Skeletal muscle satellite cell (primary cell): ENCODE data around the gene PGC.

Experiments
- H3K27me3 ChIP-seq: 2 replicates; pipeline ENCODE4 v1.7.0; 2013; ENCODE audit warnings: low read length; ENCODE audit not compliant: control insufficient read depth, insufficient read depth
- H3K36me3 ChIP-seq: 2 replicates; pipeline ENCODE4 v1.7.0; 2013; ENCODE audit warnings: mild to moderate bottlenecking, control low read depth, low read length; ENCODE audit not compliant: insufficient read depth
- H3K4me1 ChIP-seq: 2 replicates; pipeline ENCODE4 v1.7.0; 2013; ENCODE audit warnings: low read length; ENCODE audit not compliant: control insufficient read depth, insufficient read depth
- H3K4me2 ChIP-seq: 2 replicates; pipeline ENCODE4 v1.7.0; 2013; ENCODE audit warnings: mild to moderate bottlenecking, low read length
- H3K4me3 ChIP-seq: 2 replicates; pipeline ENCODE4 v1.7.0; 2013; ENCODE audit warnings: low read length
- H3K9ac ChIP-seq: 2 replicates; pipeline ENCODE4 v1.7.0; 2013; ENCODE audit warnings: mild to moderate bottlenecking, low read depth, low read length, moderate library complexity
- H3K9me3 ChIP-seq: replicated peaks from 2 replicates; pipeline ENCODE4 v1.7.0; 2013; ENCODE audit warnings: mild to moderate bottlenecking, control low read depth, low read length

The PGC gene

DNA sequence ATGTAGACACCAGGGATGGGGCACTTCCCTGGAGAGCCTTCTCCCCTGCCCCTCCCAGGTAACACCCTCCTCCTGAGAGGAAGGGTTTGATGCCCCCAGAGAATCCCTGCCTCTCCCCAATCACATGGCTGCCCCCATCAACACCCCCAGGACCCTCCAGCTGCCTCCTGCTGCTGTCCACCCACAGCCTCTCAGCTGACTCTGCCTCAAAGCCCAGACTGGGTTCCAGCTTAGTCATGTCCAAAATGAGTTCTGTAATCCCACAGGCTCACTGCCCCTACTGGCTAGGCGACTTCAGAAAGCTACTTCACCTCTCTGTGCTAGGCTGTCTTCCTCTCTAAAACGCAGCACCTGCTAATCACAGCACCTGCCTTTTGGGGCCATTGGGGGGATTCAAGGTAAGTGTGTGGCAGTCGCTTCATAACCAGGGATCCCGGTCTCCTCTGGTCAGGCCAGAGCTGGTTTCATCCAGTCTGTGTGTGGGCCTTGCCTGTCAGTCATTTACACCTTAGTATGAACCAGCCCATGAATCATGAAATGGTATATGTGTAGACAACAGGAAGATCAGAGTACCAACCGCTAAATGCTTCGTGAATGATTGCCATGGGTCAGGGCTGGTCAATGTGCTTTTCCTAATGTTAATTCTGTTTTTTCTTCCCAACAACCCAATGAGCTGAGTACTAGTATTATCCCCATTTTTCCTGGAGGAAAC is 52.2 kb downstream of the PGC start:
- Histone ChIP-seq H3K27me3 (peaks cover 5% of the 10 kb centered on the region), H3K9ac (no peak overlapping the region), H3K9me3 (no peaks in the 10 kb centered on the region), H3K4me2 (no peak overlapping the region), H3K4me3 (no peak overlapping the region), H3K4me1 (peaks cover 25% of the 10 kb centered on the region), H3K36me3 (no peaks in the 10 kb centered on the region)

DNA sequence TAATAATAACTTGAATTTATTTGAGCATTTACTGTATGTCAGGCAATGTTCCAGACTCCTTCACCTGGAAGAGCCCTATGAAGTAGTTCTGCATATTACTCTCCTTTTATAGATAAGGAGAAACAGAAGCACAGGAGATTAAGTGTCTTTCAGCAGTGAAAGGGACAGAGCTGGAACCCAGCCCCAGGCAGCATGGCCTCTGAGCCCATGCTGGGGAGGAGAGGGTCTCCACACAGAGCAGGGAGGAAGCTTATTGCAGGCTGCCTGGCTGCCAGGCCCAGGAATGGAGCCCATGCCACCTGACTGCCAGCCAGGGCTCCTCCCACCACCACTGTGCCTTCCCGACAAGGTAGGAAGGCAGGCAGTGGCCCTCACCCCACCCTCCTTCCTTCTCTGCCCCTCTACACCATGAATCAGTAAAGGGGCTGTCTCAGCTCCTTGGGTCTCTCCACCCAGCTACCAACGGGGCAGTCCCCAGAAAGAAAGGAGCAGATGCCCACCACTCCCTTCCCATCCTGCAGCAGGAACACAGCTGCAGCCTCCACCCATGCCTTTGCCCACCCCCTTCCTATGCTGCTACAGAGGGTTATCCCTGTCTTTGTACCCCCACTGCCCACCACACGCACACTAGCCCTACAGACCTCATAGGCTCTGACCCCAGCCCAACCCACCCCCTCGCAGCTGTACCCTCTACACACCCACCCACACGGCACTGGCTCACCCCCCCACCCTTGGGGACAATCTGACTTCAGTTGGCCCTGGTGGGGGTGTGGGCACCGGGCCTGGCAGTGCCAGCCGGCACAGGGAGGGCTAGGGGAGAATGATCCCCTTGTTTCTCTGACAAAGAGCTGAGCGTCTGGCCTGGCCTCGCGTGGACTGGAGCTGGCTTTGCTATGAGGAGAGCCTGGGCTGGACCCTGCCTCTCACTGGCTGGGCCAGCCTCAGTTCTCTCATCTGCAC is 53.6 kb downstream of the PGC start:
- Histone ChIP-seq H3K9me3 (no peaks in the 10 kb centered on the region), H3K36me3 (no peaks in the 10 kb centered on the region), H3K9ac (no peak overlapping the region)

DNA sequence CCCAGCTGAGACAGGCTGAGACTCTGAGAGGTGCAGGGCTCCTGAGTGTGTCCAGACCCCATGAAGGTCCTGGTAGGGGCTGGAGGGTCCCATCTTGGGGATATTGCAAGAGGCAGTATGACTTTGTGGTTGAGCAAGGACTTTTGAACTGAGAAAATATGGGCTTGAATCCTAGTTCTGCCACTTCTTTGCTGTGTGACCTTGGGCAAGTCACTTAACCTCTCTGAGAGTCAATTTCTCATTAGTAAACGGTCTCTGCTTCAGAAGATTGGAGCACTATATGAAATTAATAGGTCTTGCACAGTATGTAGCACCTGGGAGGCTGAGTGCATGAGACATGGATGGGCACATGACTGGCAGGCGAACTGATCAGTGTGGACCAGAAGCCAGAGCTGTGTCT is 54.5 kb downstream of the PGC start:
- no peaks in the 10 kb centered on the region for H3K36me3 ChIP-seq
- peaks cover 5% of the 10 kb centered on the region for H3K27me3 ChIP-seq
- peaks cover 19% of the 10 kb centered on the region for H3K4me1 ChIP-seq
- H3K4me3 ChIP-seq = no peak overlapping the region
- H3K9ac ChIP-seq = no peak overlapping the region
- H3K4me2 ChIP-seq = no peak overlapping the region
- H3K9me3 ChIP-seq = no peaks in the 10 kb centered on the region

More for the DNA sequence above, 53.6 kb downstream of the PGC start:
- H3K27me3 ChIP-seq = peaks cover 5% of the 10 kb centered on the region
- H3K4me3 ChIP-seq = no peak overlapping the region
- H3K4me2 ChIP-seq = no peak overlapping the region
- H3K4me1 ChIP-seq = peaks cover 27% of the 10 kb centered on the region

DNA sequence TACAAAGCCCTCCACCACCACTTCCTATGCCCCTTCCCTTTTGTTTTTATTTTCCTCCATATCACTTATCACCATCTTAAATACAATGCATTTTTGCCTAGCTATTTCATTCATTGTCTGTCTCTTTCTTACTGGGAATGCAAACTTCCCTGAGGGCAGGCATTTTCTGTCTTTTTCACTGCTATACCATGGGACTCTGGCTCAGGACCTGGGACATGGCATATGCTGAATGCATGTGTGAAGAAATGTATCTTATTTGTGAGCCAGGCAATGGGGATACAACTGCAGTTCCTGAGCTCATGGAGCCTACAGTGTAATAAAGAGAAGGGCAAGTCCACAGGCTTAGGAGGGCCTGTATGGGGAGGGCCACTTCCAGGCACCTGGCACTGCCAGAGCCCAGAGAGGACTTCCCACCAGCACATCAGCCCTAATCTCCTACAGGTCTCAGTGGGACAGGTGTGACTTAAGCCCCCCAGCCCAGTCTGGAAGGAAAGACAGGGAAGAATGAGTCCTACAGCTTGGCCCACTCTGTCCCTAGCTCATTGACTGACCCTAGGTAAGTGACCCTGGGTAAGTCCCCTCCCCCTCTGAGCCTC is 55.0 kb downstream of the PGC start:
- Histone ChIP-seq H3K4me3 (no peak overlapping the region), H3K4me1 (peaks cover 13% of the 10 kb centered on the region), H3K36me3 (no peaks in the 10 kb centered on the region), H3K9ac (no peak overlapping the region), H3K4me2 (no peak overlapping the region), H3K27me3 (peaks cover 5% of the 10 kb centered on the region), H3K9me3 (no peaks in the 10 kb centered on the region)

DNA sequence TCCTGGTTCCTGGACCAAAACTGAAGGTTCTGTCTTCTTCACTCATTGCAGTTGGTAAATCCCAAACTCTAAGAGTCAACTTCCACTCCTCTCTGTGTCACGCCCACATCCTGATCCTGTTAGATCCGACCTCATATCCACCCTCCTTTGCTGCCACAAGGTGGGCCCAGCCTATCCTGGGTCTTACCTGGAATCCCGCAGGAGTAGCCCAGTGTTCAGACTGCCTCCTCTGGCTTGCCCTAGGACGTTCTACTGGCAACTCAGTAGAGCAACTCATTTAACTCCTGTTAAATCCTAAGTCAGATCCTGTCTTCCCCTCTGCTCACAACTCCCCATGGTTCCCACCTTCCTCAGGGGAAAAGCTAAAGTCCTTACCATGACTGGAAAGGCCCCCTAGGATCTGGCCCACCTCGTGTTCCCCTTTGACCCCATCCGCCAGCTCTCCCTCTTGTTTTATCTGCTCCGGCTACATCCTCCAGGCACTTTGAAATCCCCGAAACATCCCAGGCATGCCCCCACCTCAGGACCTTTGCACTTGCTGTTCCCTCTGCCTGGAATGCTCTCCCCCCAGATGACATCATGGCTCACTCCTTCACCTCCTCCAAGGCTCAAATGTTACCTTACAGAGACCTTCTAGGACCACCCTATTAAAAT is 55.6 kb downstream of the PGC start:
- H3K4me3 ChIP-seq = no peak overlapping the region
- H3K4me1 ChIP-seq = peaks cover 13% of the 10 kb centered on the region
- no peaks in the 10 kb centered on the region for H3K9me3 ChIP-seq
- no peak overlapping the region for H3K9ac ChIP-seq
- no peak overlapping the region for H3K4me2 ChIP-seq
- H3K27me3 ChIP-seq = peaks cover 5% of the 10 kb centered on the region
- H3K36me3 ChIP-seq = no peaks in the 10 kb centered on the region

DNA sequence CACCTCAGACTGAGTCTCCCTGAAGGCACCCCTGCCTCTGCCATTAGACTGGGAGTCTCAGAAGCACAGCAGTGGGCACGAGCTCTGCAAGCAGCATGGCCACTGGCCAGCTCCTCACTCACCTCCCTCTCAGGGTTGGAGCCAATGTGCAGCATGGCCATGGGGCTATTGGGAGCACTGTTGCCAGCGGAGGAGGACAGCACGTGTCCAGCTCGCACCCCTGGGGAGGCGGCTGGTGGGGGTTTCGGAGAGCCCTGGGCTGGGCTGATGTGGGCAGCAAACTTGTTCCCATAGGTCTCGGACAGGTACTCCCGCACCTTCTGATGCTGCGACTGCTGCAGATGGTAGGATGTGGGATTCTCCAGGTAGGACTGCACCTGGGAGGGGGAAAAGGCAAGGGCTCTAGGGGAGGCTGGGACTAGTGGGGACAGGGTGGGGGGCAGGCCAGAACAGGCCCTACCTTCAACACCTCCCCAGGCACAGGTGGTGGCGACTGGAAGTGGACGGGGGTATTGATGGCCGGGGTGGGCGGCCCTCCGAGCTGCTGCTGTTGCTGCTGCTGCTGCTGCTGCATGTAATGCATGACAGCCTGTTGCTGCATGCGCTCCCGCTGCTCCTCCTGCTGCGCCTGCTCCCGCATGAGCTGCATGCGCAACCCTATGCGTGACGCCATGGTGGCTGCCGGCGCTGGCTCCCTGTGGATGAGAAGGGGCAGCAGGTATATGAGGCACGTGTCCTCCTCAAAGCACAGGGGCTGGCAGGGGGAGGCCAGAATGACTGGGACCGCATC is 56.5 kb downstream of the PGC start:
- Histone ChIP-seq H3K4me2 (no peak overlapping the region), H3K9me3 (no peaks in the 10 kb centered on the region), H3K9ac (no peak overlapping the region), H3K27me3 (peaks cover 5% of the 10 kb centered on the region), H3K4me3 (no peak overlapping the region), H3K4me1 (peaks cover 13% of the 10 kb centered on the region), H3K36me3 (no peaks in the 10 kb centered on the region)

DNA sequence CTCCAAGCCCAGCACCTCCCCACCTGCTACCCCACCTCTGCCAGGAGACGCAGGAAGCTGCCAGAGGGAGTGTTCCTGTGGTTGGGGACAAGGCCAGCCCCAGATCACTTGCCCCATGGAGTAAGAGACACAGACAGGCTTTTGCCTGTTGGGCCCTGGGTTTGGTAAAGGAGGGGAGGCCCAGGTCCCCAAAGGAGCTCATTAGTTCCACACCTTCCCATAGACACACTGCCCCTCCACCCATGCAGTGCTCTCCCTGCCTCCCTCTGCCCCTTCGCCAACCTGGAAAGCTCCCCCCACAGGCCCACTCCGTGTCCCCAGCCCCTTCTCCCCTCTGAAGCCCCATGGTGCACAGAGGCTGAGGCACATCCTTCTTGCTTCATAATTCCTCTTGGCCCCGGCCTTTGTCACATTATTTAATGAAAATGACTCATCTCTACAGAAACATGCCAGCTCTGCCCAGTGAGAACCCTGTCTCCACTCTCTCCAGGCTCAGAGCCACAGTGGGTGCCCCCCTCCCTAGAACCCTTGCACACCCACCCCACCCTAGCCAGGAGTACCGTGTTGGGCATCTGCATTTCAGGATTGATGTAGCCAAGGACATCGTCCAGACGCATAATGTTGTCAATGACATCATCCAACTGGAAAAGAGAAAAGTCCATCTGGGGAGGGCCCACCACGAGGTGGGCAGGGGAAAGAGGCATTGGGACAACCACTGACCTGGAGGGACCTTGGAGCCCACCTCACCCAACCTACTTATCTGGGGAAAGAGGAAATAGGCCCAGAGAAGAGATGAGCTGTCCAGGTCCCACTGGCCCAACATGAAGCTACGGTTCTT is 57.8 kb downstream of the PGC start:
- Histone ChIP-seq H3K27me3 (peaks cover 5% of the 10 kb centered on the region), H3K4me3 (no peak overlapping the region), H3K9me3 (no peaks in the 10 kb centered on the region), H3K36me3 (no peaks in the 10 kb centered on the region), H3K4me1 (peaks cover 8% of the 10 kb centered on the region), H3K4me2 (no peak overlapping the region), H3K9ac (no peak overlapping the region)

DNA sequence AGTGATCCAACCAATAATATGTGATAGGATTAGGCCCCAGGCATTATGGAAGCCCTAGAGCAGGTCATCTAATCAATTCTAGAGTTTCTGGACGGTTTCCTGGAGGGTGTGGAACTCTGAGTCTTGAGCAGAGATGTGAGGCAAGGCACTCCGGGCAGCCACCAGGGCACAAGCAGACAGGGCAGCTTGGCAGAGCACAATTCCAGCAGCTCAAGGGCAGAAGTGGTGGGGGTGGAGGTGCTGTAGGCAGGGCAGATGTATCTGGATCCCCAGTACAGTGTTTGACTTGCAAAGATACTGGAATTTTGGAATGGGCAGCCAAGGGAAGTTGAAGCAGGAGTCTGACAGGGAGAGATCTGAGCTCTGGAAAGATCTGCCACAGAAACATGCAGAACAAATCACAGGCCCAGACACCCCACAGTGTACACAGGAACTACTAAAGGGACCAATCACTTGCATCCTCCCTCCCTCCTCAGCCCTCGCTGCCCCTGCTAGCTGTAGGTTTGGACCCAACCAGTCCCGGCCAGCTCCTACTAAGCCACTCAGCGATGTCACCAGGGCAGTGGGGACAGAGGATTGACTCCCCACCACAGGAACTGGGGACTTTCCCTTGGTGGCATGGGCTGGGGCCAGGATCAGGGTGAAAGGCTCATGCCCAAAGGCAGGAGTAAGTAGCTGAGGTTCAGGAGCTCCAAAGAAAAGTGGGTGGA is 58.8 kb downstream of the PGC start:
- no peak overlapping the region for H3K4me3 ChIP-seq
- H3K4me2 ChIP-seq = no peak overlapping the region
- no peaks in the 10 kb centered on the region for H3K36me3 ChIP-seq
- H3K9me3 ChIP-seq = no peaks in the 10 kb centered on the region
- peaks cover 12% of the 10 kb centered on the region for H3K4me1 ChIP-seq
- H3K27me3 ChIP-seq = no peaks in the 10 kb centered on the region
- H3K9ac ChIP-seq = no peak overlapping the region

DNA sequence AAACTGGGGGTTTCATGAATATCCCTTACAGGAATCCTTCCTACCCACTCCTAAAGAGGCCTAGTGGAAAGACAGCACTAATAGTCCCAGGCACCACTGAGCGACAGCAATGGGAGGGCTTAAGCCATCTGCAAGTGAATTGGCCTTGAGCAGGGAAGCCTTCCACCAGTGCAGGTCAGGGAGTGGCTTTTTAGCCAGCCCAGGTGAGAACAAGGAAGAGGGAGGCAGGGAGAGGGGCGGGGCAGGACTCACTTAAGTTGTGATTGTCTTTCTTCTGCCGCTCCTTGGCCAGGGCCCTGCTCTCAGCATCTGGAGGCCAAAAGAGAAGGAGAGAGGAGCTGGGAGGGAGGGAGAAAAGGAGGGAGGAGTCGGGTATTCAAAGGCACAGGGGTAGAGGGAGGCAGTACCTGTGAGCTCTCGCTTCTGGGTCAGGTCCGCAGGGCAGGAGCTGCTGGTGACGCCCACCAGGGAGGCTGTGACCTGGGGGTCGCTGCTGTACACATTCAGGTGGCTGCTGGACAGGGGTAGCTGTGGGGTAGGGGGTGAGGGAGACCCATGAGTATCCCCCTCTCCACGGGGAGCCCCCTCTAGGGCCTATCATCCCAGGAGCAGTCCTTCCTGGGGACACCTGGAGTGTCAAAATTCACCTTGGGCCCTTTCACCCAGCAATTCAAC is 59.6 kb downstream of the PGC start:
- Histone ChIP-seq H3K4me2 (no peak overlapping the region), H3K36me3 (no peaks in the 10 kb centered on the region), H3K9ac (no peak overlapping the region), H3K27me3 (no peaks in the 10 kb centered on the region), H3K4me3 (no peak overlapping the region), H3K9me3 (no peaks in the 10 kb centered on the region), H3K4me1 (peaks cover 14% of the 10 kb centered on the region)
